ENCODE measurements around the gene PRTFDC1.
"Not testable (repeated sequence)": the region's sequence is repeated elsewhere in the genome, so short reads cannot be mapped to it uniquely, and the experiment has no call there.

PRTFDC1 gene

DNA sequence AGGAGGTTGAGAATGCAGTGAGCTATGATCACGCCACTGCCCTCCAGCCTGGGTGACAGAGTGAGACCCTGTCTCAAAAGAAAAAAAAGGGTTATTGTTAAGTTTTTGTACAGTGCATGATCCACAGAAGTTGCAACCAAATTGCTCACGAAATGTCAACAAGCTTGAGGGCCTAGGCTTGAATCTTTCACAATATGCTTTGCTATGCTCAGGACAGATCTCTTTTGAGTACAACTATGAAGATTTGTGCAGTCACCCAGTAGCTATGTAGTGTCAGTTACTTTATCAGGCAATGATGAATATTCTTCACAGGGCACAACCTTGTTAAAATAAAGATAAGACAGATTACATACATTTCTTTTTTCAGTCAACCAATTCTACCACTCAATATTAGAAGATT lies 109.2 kb downstream of the PRTFDC1 start:
- DNase-seq (ENCODE audit: low spot score) = no peak

DNA sequence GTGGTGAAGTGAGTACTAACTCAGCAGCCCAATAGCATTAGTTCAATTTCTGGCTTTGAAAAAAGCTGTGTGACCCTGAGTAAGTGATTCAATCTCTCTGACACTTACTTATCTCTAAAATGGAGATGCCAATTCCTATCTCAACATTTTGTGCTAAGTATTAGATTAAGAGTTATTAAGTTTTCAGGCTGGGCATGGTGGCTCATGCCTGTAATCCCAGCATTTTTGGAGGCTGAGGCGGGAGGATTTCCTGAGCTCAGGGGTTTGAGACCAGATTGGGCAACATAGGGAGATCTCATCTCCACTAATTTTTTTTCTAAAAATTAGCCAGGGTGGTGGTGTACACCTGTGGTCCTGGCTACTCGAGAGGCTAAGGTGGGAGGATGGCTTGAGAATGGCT lies 109.5 kb downstream of the PRTFDC1 start:
- no peak for DNase-seq (ENCODE audit: low spot score)

GRCh38 chr10:24841530-24841929 lies 110.9 kb downstream of the PRTFDC1 start:
- DNase-seq (ENCODE audit: low spot score) = no peak

- DNase-seq (ENCODE audit: low spot score) = no peak
Observed at GRCh38 chr10:24840784-24841183, 111.6 kb downstream of the PRTFDC1 start.

DNA sequence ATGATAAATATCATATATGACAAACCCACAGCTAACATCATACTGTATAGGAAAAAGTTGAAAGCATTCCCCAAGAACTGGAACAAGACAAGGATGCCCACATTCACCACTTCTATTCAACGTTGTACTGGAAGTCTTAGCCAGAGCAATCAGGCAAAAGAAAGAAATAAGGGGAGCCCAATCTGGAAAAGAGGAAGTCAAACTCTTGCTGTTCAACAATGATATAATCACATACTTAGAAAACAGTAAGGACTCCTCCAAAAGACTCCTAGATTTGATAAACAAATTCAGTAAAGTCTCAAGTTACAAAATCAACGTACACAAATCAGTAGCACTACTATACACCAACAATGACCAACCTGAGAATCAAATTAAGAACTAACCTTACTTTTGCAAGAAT lies 114.6 kb downstream of the PRTFDC1 start:
- not testable (repeated sequence) for DNase-seq (ENCODE audit: low spot score)

DNA sequence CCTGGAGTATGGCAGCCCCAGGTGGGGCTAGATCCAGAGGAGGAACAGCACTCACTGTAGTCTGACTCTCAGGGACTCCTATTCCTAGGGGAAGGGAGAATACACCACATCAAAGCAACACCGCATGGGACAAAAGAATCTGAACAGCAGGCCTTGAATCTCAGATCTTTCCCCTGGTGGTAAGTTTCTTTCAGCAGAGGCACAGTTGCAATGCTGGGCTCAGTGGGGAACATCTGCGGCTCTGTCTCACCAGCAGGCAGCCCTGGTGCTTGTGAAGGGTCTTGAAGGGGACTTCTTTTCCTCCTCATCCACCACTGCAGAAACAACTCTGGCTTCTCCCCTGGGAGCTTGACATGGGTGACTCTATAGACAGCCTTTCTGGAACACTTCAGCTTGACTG lies 117.5 kb downstream of the PRTFDC1 start:
- no peak for DNase-seq (ENCODE audit: low spot score)

- no peak for DNase-seq (ENCODE audit: low spot score)
Observed at GRCh38 chr10:24826009-24826408, 126.4 kb downstream of the PRTFDC1 start.

GRCh38 chr10:24825551-24825950 lies 126.9 kb downstream of the PRTFDC1 start:
- DNase-seq (ENCODE audit: low spot score) = no peak

GRCh38 chr10:24824536-24824935 lies 127.9 kb downstream of the PRTFDC1 start:
- no peak for DNase-seq (ENCODE audit: low spot score)

DNA sequence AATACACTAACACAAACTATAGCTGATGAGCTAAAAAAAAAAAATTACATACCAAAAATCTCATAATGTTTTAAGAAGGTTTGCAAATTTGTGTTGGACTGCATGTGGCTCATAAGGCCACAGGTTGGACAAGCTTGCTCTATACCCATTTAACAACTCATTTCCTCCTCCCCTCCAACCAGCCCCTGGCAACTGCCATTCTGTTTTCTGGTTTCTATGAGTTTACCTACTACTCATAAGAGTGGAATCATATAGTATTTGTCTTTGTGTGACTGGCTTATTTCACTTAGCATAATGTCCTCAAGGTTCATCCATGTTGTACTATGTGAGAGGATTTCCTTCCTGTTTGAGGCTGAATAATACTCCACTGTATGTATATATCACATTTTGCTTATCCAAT lies 128.3 kb downstream of the PRTFDC1 start:
- DNase-seq (ENCODE audit: low spot score) = no peak

- no peak for DNase-seq (ENCODE audit: low spot score)
Observed at GRCh38 chr10:24822590-24822989, 129.8 kb downstream of the PRTFDC1 start.

GRCh38 chr10:24821986-24822385 lies 130.4 kb downstream of the PRTFDC1 start:
- DNase-seq (ENCODE audit: low spot score) = no peak

- DNase-seq (ENCODE audit: low spot score) = no peak
Observed at GRCh38 chr10:24816868-24817396, 135.5 kb downstream of the PRTFDC1 start.

DNA sequence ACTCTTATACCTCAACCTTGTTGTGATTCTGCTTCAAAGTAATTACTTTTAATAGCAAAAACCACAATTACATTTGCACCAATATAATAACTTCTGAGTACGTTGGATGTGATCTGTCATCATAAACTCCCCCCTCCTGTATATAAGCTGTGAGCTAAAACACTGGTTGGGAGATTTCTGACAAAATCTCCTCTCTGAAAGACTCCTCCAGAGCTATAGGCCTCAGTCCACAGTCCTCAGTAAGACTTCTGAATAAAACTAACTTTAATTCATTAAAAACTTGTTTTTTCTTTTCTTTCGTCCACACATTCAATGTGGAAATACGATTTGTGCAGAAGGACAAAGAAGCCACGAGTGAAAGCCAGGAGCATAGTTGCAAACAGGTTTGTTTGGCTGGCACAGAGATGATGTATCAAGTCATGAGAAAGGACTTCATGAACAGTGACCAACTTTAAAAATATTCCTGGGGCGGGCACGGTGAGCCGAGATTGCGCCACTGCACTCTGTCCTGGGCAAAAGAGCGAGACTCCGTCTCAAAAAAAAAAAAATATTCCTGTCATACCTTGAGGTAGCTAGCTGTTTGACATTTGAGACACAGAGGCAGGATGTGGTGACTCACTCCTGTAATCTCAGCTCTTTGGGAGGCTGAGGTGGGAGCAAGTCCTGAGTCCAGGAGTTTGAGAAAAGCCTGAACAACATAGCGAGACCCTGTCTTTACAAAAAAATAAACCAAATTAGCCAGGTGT lies 137.7 kb downstream of the PRTFDC1 start:
- no peak for DNase-seq (ENCODE audit: low spot score)

DNA sequence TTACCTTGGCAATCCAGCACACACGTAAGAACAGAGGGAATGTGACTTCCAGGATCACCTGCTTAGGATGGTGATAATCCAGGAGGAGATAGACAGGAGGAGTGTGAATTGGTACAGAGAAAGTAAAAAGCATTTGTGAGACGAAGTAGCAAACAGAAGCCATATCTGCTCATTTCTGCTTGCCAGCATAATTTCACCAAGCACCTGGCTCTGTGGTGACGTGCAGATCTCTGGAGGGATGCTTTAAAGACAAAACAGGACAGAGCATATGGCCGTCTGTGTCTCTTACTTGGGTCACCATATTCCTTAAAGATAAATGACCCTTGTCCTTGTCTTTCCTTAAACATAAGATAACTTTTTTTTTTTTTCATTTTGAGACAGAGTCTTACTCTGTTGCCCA lies 138.6 kb downstream of the PRTFDC1 start:
- DNase-seq (ENCODE audit: low spot score) = no peak

DNA sequence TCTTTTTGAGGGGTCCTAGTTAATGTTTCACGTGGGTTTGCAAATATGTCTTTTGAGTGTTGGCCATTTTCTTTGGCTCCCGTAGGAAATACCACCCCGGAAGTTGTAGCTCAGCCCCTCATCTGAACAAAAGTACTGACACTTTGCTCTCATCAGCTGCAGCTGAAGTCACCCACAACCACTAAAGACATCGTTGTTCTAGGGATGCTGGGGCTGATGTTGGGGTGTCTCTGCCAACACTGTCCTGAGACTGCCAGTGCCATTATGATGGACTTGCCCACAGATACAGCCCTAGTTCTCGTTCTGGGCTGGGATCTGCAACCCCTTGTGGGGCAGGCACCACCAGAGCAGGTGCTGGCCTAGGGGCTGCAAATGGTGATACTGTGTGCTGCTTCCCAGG lies 146.1 kb downstream of the PRTFDC1 start:
- no peak for DNase-seq (ENCODE audit: low spot score)

DNA sequence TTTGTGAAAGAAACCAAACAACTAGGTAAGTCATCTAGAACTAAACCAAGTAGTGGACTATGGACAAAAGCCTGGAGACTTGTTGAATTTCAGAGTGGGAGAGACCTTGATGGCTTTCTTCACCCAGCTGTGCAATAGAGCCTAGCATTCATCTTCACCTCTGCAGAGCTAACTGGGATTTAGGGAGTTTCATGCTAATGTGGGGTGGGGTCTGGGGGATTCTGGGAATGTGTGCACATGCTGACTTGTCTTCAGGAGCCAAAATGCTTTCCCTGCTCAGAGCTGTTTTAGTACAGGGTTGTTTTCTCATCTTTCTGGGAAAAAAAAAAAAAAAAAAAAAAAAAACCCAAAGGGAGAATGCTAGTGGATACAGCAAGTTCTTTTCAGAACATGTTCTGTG lies 147.4 kb downstream of the PRTFDC1 start:
- no peak for DNase-seq (ENCODE audit: low spot score)

DNA sequence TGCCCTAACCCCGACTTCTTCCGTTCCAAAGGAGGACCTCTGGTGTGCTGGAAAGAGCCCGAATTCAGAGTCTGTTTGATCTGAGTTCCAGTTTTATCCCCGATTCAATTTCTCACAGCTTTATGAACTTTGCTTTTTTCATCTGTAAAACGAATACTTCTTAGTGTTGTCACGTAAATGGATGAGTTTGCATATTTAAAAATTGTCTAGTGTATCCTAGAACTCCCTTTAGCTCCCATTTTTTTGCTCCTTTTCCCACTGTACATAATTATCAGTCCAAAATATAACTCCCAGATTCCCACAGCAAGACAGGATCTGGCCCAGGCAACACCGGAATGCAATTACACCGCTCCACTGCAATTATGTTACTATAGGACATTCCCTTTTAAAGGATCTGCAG lies 148.0 kb downstream of the PRTFDC1 start:
- no peak for DNase-seq (ENCODE audit: low spot score)

- no peak for DNase-seq (ENCODE audit: low spot score)
Observed at GRCh38 chr10:24802378-24802777, 150.0 kb downstream of the PRTFDC1 start.

DNA sequence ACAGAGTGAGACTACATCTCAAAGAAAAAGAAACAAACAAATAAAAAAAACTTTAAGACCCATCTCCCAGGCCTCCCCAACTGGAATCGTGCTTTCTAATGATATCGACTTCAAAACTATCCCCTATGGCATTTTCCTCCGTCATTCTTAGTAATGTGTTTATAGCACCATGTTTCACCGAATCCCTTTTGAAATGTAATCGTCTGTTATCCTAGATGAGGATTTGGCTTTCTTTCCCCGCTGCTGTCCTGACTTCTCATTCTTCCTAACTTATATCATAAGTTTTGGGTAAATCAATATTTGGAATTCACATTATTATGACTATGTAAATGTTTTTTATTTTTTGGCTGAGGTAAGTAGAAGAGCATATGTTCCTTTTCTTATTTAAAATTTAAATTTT lies 151.5 kb downstream of the PRTFDC1 start:
- DNase-seq (ENCODE audit: low spot score) = no peak
